Natural killer cell (primary cell): Measurements from ENCODE around the gene MRC1. TPM values are rescaled to one million over a fixed set of nuclear protein-coding genes. Genes with fewer than 3 reads are reported as not detected.

Experiments used
- ATAC-seq, 3 donors: fragments of 150-1000 bp in 2 of 3; fragments of 200-7000 bp in 1 of 3; cut with Tn5 transposase; 1 replicate in 1 of 3; 2 replicates in 2 of 3; pipeline ENCODE4 v1.10.0; 2021; ENCODE audit warnings: mild to moderate bottlenecking in 2 of 3, moderate library complexity in 2 of 3
- DNase-seq, 2 donors: peaks; one replicate each; pipeline versions ENCODE4 v3.0.0 to v3.0.0-alpha.2; 2013 to 2021; ENCODE audit warnings: mixed read lengths in 1 of 2
- H3K27ac ChIP-seq: one replicate; pipeline ENCODE4 v1.5.1; 2013; ENCODE audit warnings: mild to moderate bottlenecking, low read length
- H3K27me3 ChIP-seq: one replicate; pipeline ENCODE4 v1.6.1; 2013; ENCODE audit warnings: low read length; ENCODE audit not compliant: control insufficient read depth, insufficient read depth
- H3K36me3 ChIP-seq: one replicate; pipeline ENCODE4 v1.6.1; 2013; ENCODE audit warnings: low read length; ENCODE audit not compliant: control insufficient read depth, insufficient read depth
- H3K4me1 ChIP-seq: one replicate; pipeline ENCODE4 v1.6.1; 2013; ENCODE audit warnings: low read length; ENCODE audit not compliant: control insufficient read depth, insufficient read depth
- H3K4me3 ChIP-seq: one replicate; pipeline ENCODE4 v1.5.1; 2013; ENCODE audit warnings: low read length
- H3K9me3 ChIP-seq: one replicate; pipeline ENCODE4 v1.6.1; 2013; ENCODE audit warnings: low read length; ENCODE audit not compliant: control insufficient read depth, insufficient read depth
- H3K27ac Mint-ChIP-seq, 2 donors: one replicate each; pipeline ENCODE4 v1.8.0; 2022; ENCODE audit warnings: mild to moderate bottlenecking in 2 of 2, mixed read lengths in 2 of 2, moderate library complexity in 1 of 2
- H3K27me3 Mint-ChIP-seq, 2 donors: one replicate each; pipeline ENCODE4 v1.8.0; 2022; ENCODE audit warnings: low read depth in 2 of 2, mixed read lengths in 2 of 2
- H3K36me3 Mint-ChIP-seq: one replicate; pipeline ENCODE4 v1.8.0; 2022; ENCODE audit warnings: mixed read lengths
- H3K4me1 Mint-ChIP-seq, 2 donors: one replicate each; pipeline ENCODE4 v1.8.0; 2022; ENCODE audit warnings: mixed read lengths in 2 of 2
- H3K4me3 Mint-ChIP-seq: one replicate; pipeline ENCODE4 v1.8.0; 2022; ENCODE audit warnings: mild to moderate bottlenecking, moderate library complexity, mixed read lengths
- H3K9me3 Mint-ChIP-seq, 2 donors: one replicate each; pipeline ENCODE4 v1.8.0; 2022; ENCODE audit warnings: mixed read lengths in 2 of 2
- WGBS: methylation state at CpG from one replicate; pipeline ENCODE4 v1.1.7; 2013; ENCODE audit warnings: missing lambda C conversion rate; ENCODE audit not compliant: insufficient coverage; 5-methylcytosine and 5-hydroxymethylcytosine counted together
- intact Hi-C: fragments of 100-400 bp; cut with micrococcal nuclease; formaldehyde crosslinking; loops from one replicate; pipeline ENCODE4 v1.14.2; 2022
- total RNA-seq, 4 donors: library from RNA; stranded (reverse); fragments of 120-200 nt in 1 of 4; gene quantifications; one replicate each; pipeline versions ENCODE4 v1.2.3 to v1.2.4, GENCODE V29; 2013 to 2022
- TF ChIP-seq, protein P1 (sequence below): fragments of 200-600 bp; IDR thresholded peaks from one replicate; pipeline ENCODE4 v1.8.0; 2022; ENCODE audit warnings: antibody characterized with exemption

MRC1 gene
- total RNA-seq, 3 donors from 2014 or later (not counting 1 experiment from before 2014, with no cell fraction given), result 0.05 to 0.18 (median 0.15) TPM

DNA sequence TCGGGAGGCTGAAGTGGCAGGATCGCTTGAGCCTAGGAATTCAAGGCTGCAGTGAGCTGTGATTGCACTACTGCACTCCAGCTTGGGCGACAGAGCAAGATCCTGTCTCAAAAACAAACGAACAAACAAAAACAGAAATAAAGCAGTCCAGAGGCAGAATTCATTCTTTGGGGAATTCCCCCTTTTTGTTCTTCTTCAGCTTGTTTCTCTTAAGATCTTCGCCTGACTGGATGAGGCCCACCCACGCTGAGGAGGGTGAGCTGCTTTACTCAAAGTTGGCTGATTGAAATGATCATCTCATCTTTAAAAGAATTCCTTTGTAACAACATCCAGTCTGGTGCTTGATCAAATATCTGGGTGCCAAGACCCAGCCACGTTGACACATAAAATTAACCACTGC is 10.7 kb downstream of the MRC1 start:
- ATAC-seq (no peak), DNase-seq (no peak)
- Histone ChIP-seq H3K36me3 (no peaks in the 10 kb centered on the region), H3K27ac (no peak overlapping the region), H3K27me3 (no peaks in the 10 kb centered on the region), H3K9me3 (no peaks in the 10 kb centered on the region), H3K4me3 (no peak overlapping the region), H3K4me1 (peaks cover under 1% of the 10 kb centered on the region)
- no peak overlapping the region for H3K27ac Mint-ChIP-seq
- intact Hi-C loops, result no loop called here
- TF ChIP-seq, protein P1, sequence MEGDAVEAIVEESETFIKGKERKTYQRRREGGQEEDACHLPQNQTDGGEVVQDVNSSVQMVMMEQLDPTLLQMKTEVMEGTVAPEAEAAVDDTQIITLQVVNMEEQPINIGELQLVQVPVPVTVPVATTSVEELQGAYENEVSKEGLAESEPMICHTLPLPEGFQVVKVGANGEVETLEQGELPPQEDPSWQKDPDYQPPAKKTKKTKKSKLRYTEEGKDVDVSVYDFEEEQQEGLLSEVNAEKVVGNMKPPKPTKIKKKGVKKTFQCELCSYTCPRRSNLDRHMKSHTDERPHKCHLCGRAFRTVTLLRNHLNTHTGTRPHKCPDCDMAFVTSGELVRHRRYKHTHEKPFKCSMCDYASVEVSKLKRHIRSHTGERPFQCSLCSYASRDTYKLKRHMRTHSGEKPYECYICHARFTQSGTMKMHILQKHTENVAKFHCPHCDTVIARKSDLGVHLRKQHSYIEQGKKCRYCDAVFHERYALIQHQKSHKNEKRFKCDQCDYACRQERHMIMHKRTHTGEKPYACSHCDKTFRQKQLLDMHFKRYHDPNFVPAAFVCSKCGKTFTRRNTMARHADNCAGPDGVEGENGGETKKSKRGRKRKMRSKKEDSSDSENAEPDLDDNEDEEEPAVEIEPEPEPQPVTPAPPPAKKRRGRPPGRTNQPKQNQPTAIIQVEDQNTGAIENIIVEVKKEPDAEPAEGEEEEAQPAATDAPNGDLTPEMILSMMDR, result no peak
- peaks cover 0 to 2% of the 10 kb centered on the region in 2 donors for H3K9me3 Mint-ChIP-seq
- H3K4me3 Mint-ChIP-seq, result no peak overlapping the region
- peaks cover 15 to 24% of the 10 kb centered on the region in 2 donors for H3K27me3 Mint-ChIP-seq
- 87% methylated on average over 7 of the region's 7 CpGs for WGBS
- no peaks in the 10 kb centered on the region for H3K36me3 Mint-ChIP-seq
- no peaks in the 10 kb centered on the region for H3K4me1 Mint-ChIP-seq

DNA sequence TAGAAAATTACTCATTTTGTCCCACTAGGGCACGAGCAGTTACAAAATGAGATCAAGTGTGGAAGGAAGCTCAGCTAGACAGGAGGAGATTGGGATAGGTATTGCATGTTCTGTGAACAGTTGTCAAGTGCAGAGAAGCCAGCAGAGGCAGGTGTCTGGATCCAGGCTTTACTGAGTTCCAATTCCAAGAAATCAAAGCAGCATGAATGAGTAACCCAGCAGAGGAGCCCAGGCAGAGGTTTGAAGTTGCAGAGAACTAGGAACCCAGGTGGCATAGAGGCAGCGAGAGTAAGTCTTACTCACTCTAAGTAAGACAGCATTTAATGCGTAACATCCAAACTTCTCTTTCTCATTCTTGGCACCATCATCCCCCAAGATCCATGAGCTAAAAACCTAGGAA is 11.8 kb downstream of the MRC1 start:
- Mint-ChIP-seq H3K27me3 (peaks cover 16 to 30% of the 10 kb centered on the region in 2 donors), H3K9me3 (peaks cover 0 to 2% of the 10 kb centered on the region in 2 donors), H3K4me1 (no peaks in the 10 kb centered on the region), H3K4me3 (no peak overlapping the region), H3K27ac (no peak overlapping the region), H3K36me3 (no peaks in the 10 kb centered on the region)
- WGBS, result 89% methylated on average over 3 of the region's 3 CpGs
- Histone ChIP-seq H3K4me1 (no peaks in the 10 kb centered on the region), H3K27ac (no peak overlapping the region), H3K9me3 (no peaks in the 10 kb centered on the region), H3K36me3 (no peaks in the 10 kb centered on the region), H3K27me3 (no peaks in the 10 kb centered on the region), H3K4me3 (no peak overlapping the region)
- DNase-seq, result no peak
- TF ChIP-seq, protein P1, result no peak
- ATAC-seq, result no peak
- intact Hi-C loops, result no loop called here

DNA sequence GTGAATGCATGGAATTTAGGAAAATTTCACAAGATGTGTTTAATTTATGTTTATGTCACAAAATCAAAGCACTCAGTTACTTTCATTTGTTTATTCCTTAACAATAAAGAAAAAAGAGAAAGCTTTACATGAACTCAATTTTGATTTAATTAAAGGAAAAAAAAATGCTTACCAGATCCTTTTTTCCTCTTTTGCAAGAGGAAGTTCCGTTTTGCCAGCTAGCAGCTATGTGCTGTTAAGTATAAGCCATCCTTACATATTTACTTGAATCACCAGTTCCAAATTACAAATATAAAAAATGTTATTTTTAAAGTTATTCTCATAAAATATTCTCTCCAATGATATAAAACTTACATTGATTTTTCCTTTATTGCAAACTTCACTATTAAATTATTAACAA is 12.7 kb downstream of the MRC1 start:
- ATAC-seq (no peak), DNase-seq (no peak)
- Histone ChIP-seq H3K27ac (no peak overlapping the region), H3K36me3 (no peaks in the 10 kb centered on the region), H3K4me3 (no peak overlapping the region), H3K4me1 (no peaks in the 10 kb centered on the region), H3K9me3 (no peaks in the 10 kb centered on the region), H3K27me3 (no peaks in the 10 kb centered on the region)
- Mint-ChIP-seq H3K36me3 (no peaks in the 10 kb centered on the region), H3K4me1 (no peaks in the 10 kb centered on the region), H3K9me3 (peaks cover 0 to 2% of the 10 kb centered on the region in 2 donors), H3K4me3 (no peak overlapping the region), H3K27me3 (peaks cover 17 to 35% of the 10 kb centered on the region in 2 donors), H3K27ac (no peak overlapping the region)
- TF ChIP-seq, protein P1, result no peak
- intact Hi-C loops, result no loop called here
- no CpG with 5 or more reads among the region's 1 CpG for WGBS

DNA sequence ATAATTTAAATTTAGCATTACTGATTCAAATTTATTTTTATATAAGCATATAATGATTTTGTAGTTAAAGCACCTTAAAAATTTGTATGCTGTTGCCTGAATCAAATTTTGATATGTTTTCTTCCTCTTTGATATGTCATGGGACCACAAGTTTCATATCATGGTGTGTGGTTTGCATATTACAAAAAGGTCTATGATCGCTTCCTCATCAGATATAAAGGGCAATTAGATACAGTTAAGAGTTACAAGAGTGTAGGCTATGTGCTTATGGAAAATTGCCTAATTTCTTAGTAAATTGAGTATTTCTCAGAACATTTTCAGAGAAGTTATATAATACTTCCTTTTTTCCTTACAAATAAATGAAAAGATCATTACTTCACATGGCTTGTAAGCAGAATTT is 22.2 kb downstream of the MRC1 start:
- no peak overlapping the region for H3K4me3 Mint-ChIP-seq
- H3K9me3 ChIP-seq, result no peaks in the 10 kb centered on the region
- H3K27me3 Mint-ChIP-seq, result peaks cover 12 to 37% of the 10 kb centered on the region in 2 donors
- TF ChIP-seq, protein P1, result no peak
- H3K36me3 Mint-ChIP-seq, result no peaks in the 10 kb centered on the region
- H3K9me3 Mint-ChIP-seq, result no peaks in the 10 kb centered on the region
- H3K27me3 ChIP-seq, result no peaks in the 10 kb centered on the region
- H3K4me3 ChIP-seq, result no peak overlapping the region
- H3K4me1 Mint-ChIP-seq, result peaks cover 0 to 4% of the 10 kb centered on the region in 2 donors
- no peaks in the 10 kb centered on the region for H3K36me3 ChIP-seq
- ATAC-seq (no peak), DNase-seq (no peak)
- H3K27ac ChIP-seq, result no peak overlapping the region
- 60% methylated on average over 1 of the region's 1 CpG for WGBS
- no peak overlapping the region for H3K27ac Mint-ChIP-seq
- H3K4me1 ChIP-seq, result peaks cover 5% of the 10 kb centered on the region
- intact Hi-C loops, result no loop called here
